Embryonic facial prominence (tissue), 1 donor: ENCODE results near the gene ETV7.

ENCODE experiments used
- DNase-seq: peaks from one replicate; pipeline ENCODE4 v3.0.0-alpha.2; 2016; ENCODE audit errors: extremely low spot score

Gene ETV7

GRCh38 chr6:36384095-36384494 lies 3.4 kb downstream of the ETV7 start:
- DNase-seq: no peak

- DNase-seq: no peak
Observed at GRCh38 chr6:36383606-36384005, 3.9 kb downstream of the ETV7 start.

GRCh38 chr6:36382976-36383375 lies 4.5 kb downstream of the ETV7 start:
- no peak for DNase-seq

- no peak for DNase-seq
Observed at GRCh38 chr6:36381502-36382389, 5.7 kb downstream of the ETV7 start.

- DNase-seq: no peak
Observed at GRCh38 chr6:36380166-36380565, 7.3 kb downstream of the ETV7 start.

DNA sequence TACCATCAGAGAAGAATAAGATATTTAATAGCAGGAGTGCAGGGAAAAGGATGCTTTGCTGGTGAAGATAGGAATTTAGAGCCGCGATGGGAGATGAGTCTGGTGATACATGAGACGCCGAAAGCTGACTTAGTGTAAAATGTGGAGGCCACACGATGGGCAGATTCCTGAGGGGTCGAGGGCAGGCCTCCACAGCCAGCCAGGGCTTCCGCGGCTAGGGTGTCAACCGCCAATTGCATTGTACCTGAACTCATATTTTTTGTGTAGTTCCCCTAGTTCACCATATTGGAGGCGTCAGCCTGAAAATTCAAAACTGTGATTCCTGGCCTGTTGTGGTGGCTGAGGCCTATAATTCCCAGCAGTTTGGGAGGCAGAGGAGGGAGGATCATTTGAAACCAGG lies 8.5 kb downstream of the ETV7 start:
- DNase-seq: no peak

GRCh38 chr6:36378243-36378920 lies 9.1 kb downstream of the ETV7 start:
- DNase-seq: no peak

GRCh38 chr6:36377594-36377993 lies 9.9 kb downstream of the ETV7 start:
- no peak for DNase-seq

GRCh38 chr6:36376742-36377141 lies 10.7 kb downstream of the ETV7 start:
- DNase-seq: no peak

- no peak for DNase-seq
Observed at GRCh38 chr6:36376183-36376582, 11.3 kb downstream of the ETV7 start.

- DNase-seq: no peak
Observed at GRCh38 chr6:36375644-36376155, 11.8 kb downstream of the ETV7 start.

DNA sequence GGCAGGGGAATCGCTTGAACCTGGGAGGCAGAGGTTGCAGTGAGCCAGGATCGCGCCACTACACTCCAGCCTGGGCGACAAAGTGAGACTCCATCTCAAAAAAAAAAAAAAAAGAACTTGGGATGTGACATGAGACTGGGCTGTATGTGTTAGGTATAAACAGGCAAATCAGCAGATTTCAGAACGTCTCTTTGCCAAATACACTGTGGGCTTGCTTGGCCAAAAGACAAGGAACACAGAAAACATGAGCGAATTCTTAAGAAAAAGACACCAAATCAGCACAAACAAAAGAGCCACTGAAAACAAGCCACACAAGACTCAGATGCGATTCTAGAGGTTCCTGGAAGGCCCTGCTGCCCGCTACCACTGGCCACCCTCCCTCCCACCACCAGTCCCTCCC lies 12.5 kb downstream of the ETV7 start:
- DNase-seq: no peak

DNA sequence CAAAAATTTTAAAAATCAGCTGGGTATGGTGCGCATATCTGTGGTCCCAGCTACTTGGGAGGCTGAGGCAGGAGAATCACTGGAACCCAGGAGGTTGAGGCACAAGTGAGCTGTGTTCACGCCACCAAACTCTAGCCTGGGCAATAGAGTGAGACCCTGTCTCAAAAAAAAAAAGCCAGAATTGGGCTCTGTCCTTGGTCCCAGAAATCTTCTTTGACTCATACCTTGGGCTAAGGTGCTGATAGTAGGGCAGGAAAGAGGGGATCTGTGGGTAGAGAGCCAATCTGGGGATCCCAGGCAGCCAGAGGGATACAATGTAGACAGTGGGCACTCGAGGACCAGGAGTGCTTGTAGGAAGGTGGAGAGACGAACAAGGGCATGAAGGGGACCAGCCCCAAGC lies 13.3 kb downstream of the ETV7 start:
- no peak for DNase-seq

DNA sequence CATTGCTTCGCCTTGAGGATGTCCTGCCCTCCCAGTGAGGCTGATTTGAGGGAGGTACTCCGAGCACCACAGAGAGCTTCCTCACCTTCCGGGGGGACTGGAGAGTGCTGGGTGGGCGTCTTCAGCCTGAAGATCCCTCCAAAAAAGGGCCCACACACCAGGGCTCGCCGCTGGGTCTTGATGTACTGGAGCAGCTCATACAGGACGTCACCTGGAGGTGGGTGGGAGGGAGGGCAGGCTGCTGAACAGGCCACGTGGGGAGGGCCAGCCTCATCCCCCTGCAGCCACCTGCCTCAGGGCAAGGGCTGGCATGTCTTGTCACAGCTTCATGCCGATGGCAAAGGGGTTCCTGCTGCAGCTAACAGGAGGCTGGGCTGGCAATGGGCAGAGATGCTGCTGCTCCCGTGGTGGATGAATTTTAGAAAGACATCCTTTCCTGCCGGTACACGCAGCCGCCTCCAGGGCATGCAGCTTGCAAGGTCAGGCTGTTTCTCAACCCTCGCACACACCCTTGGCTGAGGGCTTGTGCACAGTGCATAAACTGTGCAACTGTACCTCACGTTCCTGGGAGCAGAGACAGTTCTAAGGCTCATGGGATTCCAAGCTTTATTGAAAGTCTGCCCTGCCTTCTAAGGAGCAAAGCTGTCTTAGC lies 14.0 kb downstream of the ETV7 start:
- DNase-seq: no peak

- no peak for DNase-seq
Observed at GRCh38 chr6:36372088-36372487, 15.4 kb downstream of the ETV7 start.

DNA sequence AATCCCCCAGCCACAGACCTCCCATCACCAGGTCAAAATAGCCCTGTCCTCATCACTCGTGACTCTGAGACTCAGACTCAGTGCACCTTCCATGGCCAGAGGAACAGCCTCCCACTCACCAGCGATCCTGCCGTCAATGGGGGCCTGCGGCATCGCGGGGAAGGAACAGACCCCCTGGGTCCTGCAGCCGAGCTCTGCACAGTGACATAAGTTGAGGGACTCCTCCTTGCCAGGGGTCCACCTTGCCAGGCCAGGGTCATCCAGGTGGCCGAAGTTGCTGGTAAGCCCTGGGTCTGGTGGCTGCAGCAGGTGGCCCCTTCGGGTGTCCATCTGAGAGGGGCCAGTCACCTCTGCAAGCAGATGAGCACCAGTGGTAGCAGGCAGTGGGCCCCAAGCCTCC lies 16.3 kb downstream of the ETV7 start:
- no peak for DNase-seq

DNA sequence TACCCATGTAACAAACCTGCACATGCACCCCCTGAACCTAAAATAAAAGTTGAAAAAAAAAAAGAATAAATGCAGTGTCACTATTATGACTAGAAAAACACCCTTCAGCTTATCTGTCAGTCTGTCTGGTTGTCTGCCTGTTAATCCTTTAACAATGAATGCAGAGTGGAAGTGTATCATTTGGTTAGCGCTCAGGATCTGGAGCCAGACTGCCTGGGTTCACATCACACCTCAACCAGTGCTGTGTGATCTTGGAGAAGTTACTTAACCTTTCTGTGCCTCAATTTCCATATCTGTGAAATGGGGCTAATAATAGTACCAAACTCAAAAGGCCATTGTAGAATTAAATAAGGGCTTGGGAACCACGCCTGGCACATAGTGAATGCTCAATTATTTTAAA lies 16.8 kb downstream of the ETV7 start:
- no peak for DNase-seq

GRCh38 chr6:36368921-36369865 lies 18.3 kb downstream of the ETV7 start:
- no peak for DNase-seq

DNA sequence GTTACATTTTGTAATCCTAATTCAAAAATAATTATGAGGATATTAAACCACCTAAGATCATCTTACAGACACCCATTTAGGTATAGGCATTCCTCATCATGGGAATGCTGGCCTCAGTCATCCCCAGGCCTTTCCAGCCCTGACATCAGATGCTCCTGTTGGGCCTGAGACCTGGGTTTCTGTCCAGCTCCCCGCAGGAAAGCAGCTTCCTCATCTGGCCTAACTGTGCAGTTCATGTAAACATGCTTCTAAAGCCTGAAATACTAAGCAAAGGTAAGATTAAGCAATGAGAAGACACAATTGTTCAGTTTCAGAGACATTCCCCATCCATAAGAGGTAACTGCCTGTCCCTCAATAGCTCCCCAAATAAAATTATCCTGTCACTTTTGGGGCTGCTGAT lies 19.0 kb downstream of the ETV7 start:
- no peak for DNase-seq

GRCh38 chr6:36367743-36368142 lies 19.7 kb downstream of the ETV7 start:
- DNase-seq: no peak
